Putamen (tissue), 1 donor: Measurements from ENCODE around the gene ZFP36L2.
"Not testable (repeated sequence)": the region's sequence is repeated elsewhere in the genome, so short reads cannot be mapped to it uniquely, and the experiment has no call there.

Experiments
- DNase-seq: peaks from one replicate; pipeline ENCODE4 v3.0.0-alpha.2; 2016; ENCODE audit warnings: low spot score

The ZFP36L2 gene

GRCh38 chr2:43207553-43208300 is 18.7 kb downstream of the ZFP36L2 start:
- no peak for DNase-seq

DNA sequence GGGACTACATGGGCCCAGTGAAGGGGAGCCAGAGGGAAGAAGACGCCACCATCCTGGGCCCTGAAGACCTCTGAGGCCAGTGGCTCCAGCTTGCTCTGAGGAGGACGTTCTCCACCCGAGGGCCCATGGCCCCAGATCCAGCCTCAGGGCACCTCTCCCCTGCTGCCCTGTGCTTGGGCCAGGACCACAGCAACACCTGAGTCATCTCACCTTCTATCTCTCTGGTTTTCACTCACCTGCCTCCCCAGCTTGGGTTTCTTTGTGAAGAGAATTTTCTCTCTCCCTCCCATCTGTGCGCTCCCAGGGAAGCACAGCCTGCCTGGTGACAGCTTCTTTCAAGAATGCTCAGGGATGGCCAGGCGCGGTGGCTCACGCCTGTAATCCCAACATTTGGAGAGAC is 19.8 kb downstream of the ZFP36L2 start:
- DNase-seq = no peak

DNA sequence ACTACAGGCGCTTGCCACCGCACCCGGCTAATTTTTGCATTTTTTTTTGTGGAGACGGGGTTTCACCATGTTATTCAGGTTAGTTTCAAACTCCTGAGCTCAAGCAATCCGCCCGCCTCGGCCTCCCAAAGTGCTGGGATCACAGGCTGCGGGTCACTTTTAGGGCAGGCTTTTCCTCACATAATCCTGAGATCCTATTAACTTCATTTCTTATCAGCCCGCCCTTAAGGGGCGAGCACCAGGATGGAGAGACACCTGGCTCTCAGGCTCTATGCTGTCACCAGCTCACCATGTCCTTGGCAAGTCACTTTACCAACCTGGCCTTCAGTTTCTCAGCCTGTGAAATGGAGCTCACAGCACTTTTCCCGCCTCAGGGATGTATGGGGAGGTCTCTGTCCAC is 23.0 kb downstream of the ZFP36L2 start:
- no peak for DNase-seq

DNA sequence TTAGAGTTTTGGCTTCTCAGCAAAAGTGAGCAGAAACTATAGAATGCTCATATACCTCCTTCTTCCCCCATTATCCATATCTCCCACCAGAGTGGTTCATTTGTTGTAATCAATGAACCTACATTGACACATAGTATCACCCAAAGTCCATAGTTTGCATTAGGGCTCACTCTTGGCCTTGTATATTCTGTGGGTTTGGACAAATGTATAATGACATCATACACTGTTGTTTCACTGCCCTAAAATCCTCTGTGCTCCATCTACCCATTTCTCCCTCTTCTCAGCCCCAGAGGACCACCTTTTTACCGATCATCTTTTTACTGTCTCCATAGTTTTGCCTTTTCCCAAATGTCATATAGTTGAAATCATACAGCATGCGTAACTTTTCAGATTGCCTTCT is 24.1 kb downstream of the ZFP36L2 start:
- no peak for DNase-seq

DNA sequence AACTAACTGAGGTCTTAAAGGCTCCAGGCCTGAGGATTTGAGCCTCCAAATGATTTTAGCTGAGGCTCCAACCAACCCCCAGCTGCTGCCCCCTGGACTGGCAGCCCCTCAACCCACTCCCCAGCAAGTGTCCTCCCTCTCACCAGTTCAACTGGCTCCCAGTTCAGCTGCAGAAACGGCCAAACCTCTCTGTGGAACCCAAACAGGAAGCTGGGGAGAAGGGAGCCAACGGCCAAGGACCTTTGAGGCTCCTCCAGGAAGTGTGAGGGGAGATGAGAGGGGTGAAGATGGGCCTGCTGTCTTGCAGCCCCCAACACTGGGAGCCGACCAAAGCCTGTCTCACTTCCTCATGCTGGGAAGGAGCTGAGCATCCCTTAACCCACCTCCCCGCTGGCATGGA is 24.9 kb downstream of the ZFP36L2 start:
- no peak for DNase-seq

GRCh38 chr2:43201016-43201415 is 25.4 kb downstream of the ZFP36L2 start:
- no peak for DNase-seq

- DNase-seq = no peak
Measured at GRCh38 chr2:43199492-43200488, 26.6 kb downstream of the ZFP36L2 start.

- no peak for DNase-seq
Measured at GRCh38 chr2:43198263-43198662, 28.1 kb downstream of the ZFP36L2 start.

DNA sequence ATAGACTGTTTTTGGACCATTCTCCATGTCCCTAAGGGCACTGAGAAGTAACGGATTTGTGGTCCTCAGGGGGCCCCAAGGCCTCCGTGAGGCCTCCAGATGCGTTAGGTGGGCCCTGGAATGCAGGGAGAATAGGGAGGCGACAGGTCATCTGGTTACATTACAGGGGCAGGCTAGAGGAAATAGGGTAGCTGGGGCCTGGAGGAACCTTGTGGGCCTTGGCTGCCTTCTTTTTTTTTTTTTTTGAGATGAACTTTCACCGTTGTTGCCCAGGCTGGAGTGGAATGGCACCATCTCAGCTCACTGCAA is 28.9 kb downstream of the ZFP36L2 start:
- DNase-seq = no peak

DNA sequence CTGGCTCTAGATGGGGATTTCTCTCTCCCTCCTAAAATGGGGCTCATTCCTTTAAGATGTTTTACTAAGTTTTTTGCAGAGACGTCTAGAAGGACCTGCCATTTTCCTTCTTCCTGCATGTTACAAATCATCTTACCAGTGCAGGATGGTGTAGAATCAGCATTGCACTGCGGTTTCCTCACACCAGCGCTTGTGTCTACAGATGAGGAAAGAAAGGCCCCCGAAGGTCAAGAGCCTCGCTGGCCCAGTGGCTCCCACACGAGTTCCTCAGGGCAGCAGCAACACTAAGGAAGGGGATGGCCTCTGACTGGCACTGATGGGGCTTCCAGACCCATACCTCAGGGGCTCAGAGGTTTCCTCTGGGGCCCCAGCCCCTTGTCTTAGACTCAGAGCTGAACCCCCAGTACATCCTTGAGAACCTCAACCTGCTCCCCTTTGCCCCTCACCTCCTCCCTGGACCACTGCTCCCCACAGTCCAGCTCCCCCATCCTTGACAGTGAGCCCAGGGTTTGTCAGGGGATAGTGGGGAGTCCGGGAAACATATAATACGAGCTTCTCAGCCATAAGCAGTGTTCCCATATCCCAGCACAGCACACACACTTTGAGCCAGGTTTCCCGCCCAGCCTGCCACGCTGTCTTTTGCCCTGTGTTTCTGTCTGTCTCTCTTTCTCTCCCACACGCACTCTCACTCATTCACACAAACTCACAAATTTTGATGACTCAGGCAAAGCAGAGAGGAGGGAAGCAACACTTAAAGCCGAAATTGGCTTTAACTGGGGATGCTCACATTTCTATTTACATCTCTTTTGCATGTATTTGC is 29.4 kb downstream of the ZFP36L2 start:
- no peak for DNase-seq

GRCh38 chr2:43194121-43194869 is 32.1 kb downstream of the ZFP36L2 start:
- DNase-seq = no peak

GRCh38 chr2:43193652-43194120 is 32.7 kb downstream of the ZFP36L2 start:
- DNase-seq = no peak

DNA sequence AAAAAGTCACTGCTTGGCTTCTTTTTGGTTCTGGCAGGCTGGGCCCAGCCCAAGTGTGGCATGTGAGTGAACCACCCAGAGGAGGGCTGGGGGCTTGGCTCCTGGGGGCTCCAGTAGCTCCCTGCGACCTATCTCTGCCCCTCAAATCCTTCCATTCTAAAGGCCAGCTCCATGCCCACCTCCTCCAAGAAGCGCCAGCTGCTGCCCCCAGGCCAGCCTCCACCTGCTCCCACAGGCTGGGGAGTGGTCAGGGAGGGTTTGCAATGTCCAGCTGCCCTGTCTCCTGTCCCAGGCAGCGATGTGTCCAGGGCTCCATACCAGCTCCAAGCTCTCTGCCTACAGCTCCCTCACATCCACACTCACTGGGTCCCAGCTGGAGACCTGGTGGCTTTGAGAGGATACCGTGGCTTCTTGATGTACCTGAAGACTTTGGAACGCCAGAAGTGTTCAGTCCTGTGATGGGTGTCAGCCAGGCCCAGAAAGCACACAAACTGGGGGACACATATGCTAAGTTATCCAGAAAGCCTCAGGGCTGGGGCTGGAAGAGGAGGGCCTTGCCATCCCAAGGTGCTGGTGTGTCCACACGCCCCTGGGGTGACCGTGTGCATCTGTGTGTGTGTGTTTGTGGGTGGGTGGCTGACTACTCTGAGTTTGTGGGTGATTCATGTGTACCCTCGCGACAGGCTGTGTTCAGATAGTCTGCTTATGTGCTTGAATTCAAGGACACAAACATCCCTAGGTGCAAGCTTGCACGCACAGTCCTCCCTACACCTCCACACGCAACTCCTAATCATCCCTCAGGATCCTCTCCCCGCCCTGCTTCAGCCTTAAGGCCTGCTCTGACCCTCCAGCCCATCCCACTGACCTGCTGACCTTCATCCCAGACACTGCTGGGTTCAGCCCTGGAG is 33.4 kb downstream of the ZFP36L2 start:
- DNase-seq = no peak

GRCh38 chr2:43191947-43192516 is 34.4 kb downstream of the ZFP36L2 start:
- no peak for DNase-seq

DNA sequence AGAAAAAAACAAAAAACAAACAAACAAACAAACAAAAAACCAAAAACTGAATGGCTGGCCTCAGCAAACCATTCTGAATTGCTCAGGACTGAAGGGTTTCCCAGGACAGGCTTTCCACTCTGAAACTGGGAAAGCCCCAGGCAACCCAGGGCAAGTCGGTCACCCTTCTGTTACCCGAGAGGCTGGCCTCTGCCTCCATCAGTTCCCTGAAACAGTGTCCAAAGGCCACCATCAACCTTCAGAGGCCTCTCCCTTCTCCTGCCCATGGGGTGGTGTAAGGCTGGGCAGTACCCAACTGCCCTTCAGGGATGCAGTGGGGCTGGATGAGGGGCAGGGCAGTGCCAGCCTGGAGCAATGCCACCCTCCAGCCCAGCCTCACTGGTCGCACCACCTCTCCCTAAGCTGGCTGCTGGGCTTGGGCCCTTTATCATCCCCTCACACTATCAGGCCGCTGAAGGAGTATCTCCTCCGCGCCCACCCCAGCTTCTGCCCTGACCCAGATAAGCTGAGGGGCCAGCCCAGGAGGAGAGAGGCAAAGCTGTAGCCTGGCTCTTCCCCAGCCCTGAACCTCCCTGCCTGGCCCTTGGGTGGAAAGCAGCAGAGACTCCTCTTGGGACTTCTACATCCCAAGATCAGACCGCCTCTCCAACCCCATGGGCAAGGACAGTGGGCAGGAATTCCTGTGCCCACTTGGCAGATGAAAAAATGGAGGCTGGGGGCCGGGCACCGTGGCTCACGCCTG is 35.9 kb downstream of the ZFP36L2 start:
- DNase-seq = no peak

DNA sequence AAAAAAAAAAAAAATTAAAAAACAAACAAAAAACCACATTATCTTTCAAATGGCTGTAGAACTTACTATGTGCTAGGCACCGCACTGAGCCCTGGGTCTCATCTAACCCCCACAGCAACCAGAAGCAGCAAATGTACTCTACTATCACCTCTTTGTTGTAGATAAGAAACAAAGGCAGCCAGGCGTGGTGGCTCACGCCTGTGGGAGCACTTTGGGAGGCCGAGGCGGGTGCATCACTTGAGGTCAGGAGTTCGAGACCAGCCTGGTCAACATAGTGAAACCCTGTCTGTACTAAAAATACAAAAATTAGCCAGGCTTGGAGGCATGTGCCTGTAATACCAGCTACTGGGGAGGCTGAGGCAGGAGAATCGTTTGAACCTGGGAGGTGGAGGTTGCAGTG is 36.5 kb downstream of the ZFP36L2 start:
- DNase-seq = not testable (repeated sequence)

DNA sequence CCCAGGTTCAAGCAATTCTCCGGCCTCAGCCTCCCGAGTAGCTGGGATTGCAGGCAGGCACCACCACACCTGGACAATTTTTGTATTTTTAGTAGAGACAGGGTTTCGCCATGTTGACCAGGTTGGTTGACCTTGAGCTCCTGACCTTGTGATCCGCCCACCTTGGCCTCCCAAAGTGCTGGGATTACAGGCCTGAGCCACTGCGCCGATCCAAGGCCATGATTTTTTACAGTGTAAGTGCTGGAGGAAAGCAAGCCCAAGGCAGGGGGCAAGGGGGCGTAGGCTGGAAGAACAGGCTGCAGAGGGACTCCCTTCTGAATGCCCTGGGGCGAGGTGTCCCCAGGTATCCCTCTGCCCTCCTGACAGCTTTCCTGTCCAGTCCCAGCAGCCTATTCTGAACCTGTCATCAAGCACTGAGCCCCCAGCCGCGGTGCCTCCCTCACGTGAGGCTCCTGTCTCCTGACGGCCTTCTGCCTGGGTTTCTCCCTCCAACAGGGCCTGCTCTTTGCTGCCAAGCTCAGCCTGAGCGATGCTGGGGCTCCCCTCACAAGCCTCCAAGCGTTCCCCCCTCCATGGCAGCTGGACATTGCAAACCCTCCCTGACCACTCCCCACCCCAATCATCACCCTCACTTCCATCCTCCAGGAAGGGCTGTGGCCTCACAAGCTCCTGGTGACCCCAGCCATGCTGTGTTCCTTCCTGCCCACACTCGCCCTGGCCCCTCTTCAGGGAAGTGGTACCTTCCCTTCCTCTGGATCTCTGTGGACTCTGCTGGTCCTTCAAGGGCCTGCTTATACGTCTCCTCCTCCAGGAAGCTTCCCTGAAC is 37.6 kb downstream of the ZFP36L2 start:
- DNase-seq = no peak

DNA sequence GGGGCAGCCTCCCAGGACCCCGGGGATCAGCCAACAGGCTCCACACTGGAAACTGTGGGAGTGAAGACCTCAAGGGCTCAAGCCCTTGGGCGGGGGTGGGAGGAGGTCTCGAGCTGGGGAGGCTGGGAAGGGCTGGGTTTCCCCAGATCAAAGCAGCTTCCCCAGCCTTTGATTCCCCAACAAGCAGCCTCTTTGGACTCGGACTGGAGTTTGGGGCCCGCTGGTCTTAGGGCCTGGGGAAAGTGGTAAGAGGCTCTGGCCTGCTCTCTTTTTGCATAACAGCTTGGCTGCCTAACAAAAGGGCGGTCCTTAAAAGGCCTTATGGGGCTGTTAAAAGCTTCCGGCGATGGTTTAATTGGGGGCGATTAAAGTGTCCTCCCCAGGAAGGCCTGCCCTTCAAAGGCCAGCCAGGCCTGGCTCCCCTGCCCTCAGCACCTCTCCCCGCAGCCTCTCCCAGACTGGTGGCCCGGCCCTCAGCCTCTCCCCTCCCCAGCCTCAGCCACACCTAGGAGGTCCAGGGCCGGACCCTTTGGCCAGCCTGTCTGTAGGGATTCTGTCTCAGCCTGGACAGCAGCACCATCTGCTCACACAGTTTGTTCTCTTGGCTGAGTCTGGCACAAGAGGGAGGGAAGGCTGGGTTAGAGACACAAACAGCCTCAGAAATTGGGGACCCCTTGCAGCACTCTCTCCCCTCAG is 39.6 kb downstream of the ZFP36L2 start:
- DNase-seq = no peak
